ENCODE data around the gene HAGHL.

Gene HAGHL

GRCh38 chr16:730666-731509 lies 4.0 kb downstream of the HAGHL start:
- Histone ChIP-seq H3K9ac (ENCODE audit: low read depth, low read length) (no peak overlapping the region), H3K4me1 (ENCODE audit: control insufficient read depth, insufficient read depth, low read length) (peaks cover 3% of the 10 kb centered on the region; the same call in 1 of the 2 replicates), H3K4me3 (ENCODE audit: low read depth, low read length) (no peak overlapping the region), H3K27me3 (ENCODE audit: control insufficient read depth, insufficient read depth, low read length) (no peaks in the 10 kb centered on the region; the same call in 1 of the 2 replicates), H3K9me3 (ENCODE audit: control insufficient read depth, insufficient read depth, low read length) (no peaks in the 10 kb centered on the region), H3K36me3 (ENCODE audit: control insufficient read depth, insufficient read depth, low read length) (peaks cover 26% of the 10 kb centered on the region; the same call in 1 of the 2 replicates), H3K27ac (ENCODE audit: low read depth, low read length) (no peak overlapping the region)

- Histone ChIP-seq H3K27me3 (ENCODE audit: control insufficient read depth, insufficient read depth, low read length) (no peaks in the 10 kb centered on the region; the same call in 1 of the 2 replicates), H3K4me1 (ENCODE audit: control insufficient read depth, insufficient read depth, low read length) (peaks cover 1% of the 10 kb centered on the region; the same call in 1 of the 2 replicates), H3K9me3 (ENCODE audit: control insufficient read depth, insufficient read depth, low read length) (no peaks in the 10 kb centered on the region), H3K27ac (ENCODE audit: low read depth, low read length) (no peak overlapping the region), H3K4me3 (ENCODE audit: low read depth, low read length) (no peak overlapping the region), H3K9ac (ENCODE audit: low read depth, low read length) (no peak overlapping the region), H3K36me3 (ENCODE audit: control insufficient read depth, insufficient read depth, low read length) (peaks cover 40% of the 10 kb centered on the region)
These were observed 5.4 kb downstream of the HAGHL start for GRCh38 chr16:732332-732731.

GRCh38 chr16:732936-733335 lies 6.0 kb downstream of the HAGHL start:
- Histone ChIP-seq H3K4me3 (ENCODE audit: low read depth, low read length) (no peak overlapping the region), H3K36me3 (ENCODE audit: control insufficient read depth, insufficient read depth, low read length) (peaks cover 45% of the 10 kb centered on the region), H3K27me3 (ENCODE audit: control insufficient read depth, insufficient read depth, low read length) (no peaks in the 10 kb centered on the region), H3K27ac (ENCODE audit: low read depth, low read length) (no peak overlapping the region), H3K9me3 (ENCODE audit: control insufficient read depth, insufficient read depth, low read length) (no peaks in the 10 kb centered on the region), H3K4me1 (ENCODE audit: control insufficient read depth, insufficient read depth, low read length) (no peaks in the 10 kb centered on the region), H3K9ac (ENCODE audit: low read depth, low read length) (no peak overlapping the region)

- Histone ChIP-seq H3K27me3 (ENCODE audit: control insufficient read depth, insufficient read depth, low read length) (no peaks in the 10 kb centered on the region), H3K9me3 (ENCODE audit: control insufficient read depth, insufficient read depth, low read length) (no peaks in the 10 kb centered on the region), H3K36me3 (ENCODE audit: control insufficient read depth, insufficient read depth, low read length) (peaks cover 46% of the 10 kb centered on the region), H3K4me3 (ENCODE audit: low read depth, low read length) (no peak overlapping the region), H3K4me1 (ENCODE audit: control insufficient read depth, insufficient read depth, low read length) (no peaks in the 10 kb centered on the region), H3K27ac (ENCODE audit: low read depth, low read length) (no peak overlapping the region), H3K9ac (ENCODE audit: low read depth, low read length) (no peak overlapping the region)
These were observed 6.7 kb downstream of the HAGHL start for GRCh38 chr16:733382-734207.

GRCh38 chr16:734208-734980 lies 7.5 kb downstream of the HAGHL start:
- no peaks in the 10 kb centered on the region for H3K4me1 ChIP-seq (ENCODE audit: control insufficient read depth, insufficient read depth, low read length)
- peaks cover 46% of the 10 kb centered on the region for H3K36me3 ChIP-seq (ENCODE audit: control insufficient read depth, insufficient read depth, low read length)
- H3K27me3 ChIP-seq (ENCODE audit: control insufficient read depth, insufficient read depth, low read length), result no peaks in the 10 kb centered on the region
- no peak overlapping the region for H3K27ac ChIP-seq (ENCODE audit: low read depth, low read length)
- no peaks in the 10 kb centered on the region for H3K9me3 ChIP-seq (ENCODE audit: control insufficient read depth, insufficient read depth, low read length)
- H3K9ac ChIP-seq (ENCODE audit: low read depth, low read length), result no peak overlapping the region
- H3K4me3 ChIP-seq (ENCODE audit: low read depth, low read length), result no peak overlapping the region

GRCh38 chr16:734981-735881 lies 8.3 kb downstream of the HAGHL start:
- Histone ChIP-seq H3K27me3 (ENCODE audit: control insufficient read depth, insufficient read depth, low read length) (no peaks in the 10 kb centered on the region), H3K9me3 (ENCODE audit: control insufficient read depth, insufficient read depth, low read length) (no peaks in the 10 kb centered on the region), H3K27ac (ENCODE audit: low read depth, low read length) (no peak overlapping the region), H3K4me3 (ENCODE audit: low read depth, low read length) (no peak overlapping the region), H3K36me3 (ENCODE audit: control insufficient read depth, insufficient read depth, low read length) (peaks cover 46% of the 10 kb centered on the region), H3K9ac (ENCODE audit: low read depth, low read length) (no peak overlapping the region), H3K4me1 (ENCODE audit: control insufficient read depth, insufficient read depth, low read length) (no peaks in the 10 kb centered on the region)

GRCh38 chr16:735982-736453 lies 9.1 kb downstream of the HAGHL start:
- Histone ChIP-seq H3K4me1 (ENCODE audit: control insufficient read depth, insufficient read depth, low read length) (no peaks in the 10 kb centered on the region), H3K27me3 (ENCODE audit: control insufficient read depth, insufficient read depth, low read length) (no peaks in the 10 kb centered on the region), H3K36me3 (ENCODE audit: control insufficient read depth, insufficient read depth, low read length) (peaks cover 39% of the 10 kb centered on the region), H3K4me3 (ENCODE audit: low read depth, low read length) (no peak overlapping the region), H3K9ac (ENCODE audit: low read depth, low read length) (no peak overlapping the region), H3K9me3 (ENCODE audit: control insufficient read depth, insufficient read depth, low read length) (no peaks in the 10 kb centered on the region), H3K27ac (ENCODE audit: low read depth, low read length) (no peak overlapping the region)

GRCh38 chr16:736936-737481 lies 10.1 kb downstream of the HAGHL start:
- Histone ChIP-seq H3K9me3 (ENCODE audit: control insufficient read depth, insufficient read depth, low read length) (no peaks in the 10 kb centered on the region), H3K36me3 (ENCODE audit: control insufficient read depth, insufficient read depth, low read length) (peaks cover 34% of the 10 kb centered on the region), H3K9ac (ENCODE audit: low read depth, low read length) (no peak overlapping the region), H3K4me1 (ENCODE audit: control insufficient read depth, insufficient read depth, low read length) (no peaks in the 10 kb centered on the region), H3K27me3 (ENCODE audit: control insufficient read depth, insufficient read depth, low read length) (no peaks in the 10 kb centered on the region), H3K4me3 (ENCODE audit: low read depth, low read length) (no peak overlapping the region), H3K27ac (ENCODE audit: low read depth, low read length) (no peak overlapping the region)

GRCh38 chr16:739560-740458 lies 12.9 kb downstream of the HAGHL start:
- Histone ChIP-seq H3K4me1 (ENCODE audit: control insufficient read depth, insufficient read depth, low read length) (no peaks in the 10 kb centered on the region), H3K27me3 (ENCODE audit: control insufficient read depth, insufficient read depth, low read length) (no peaks in the 10 kb centered on the region), H3K27ac (ENCODE audit: low read depth, low read length) (no peak overlapping the region), H3K4me3 (ENCODE audit: low read depth, low read length) (peak overlapping the region; percentile 83), H3K9me3 (ENCODE audit: control insufficient read depth, insufficient read depth, low read length) (no peaks in the 10 kb centered on the region), H3K9ac (ENCODE audit: low read depth, low read length) (peak overlapping the region; percentile 71; the same call in 1 of the 2 replicates), H3K36me3 (ENCODE audit: control insufficient read depth, insufficient read depth, low read length) (peaks cover 23% of the 10 kb centered on the region)

Measured in HUES48 (cell line).